Activated CD4-positive, alpha-beta memory T cell treated with anti-CD3 and anti-CD28 coated beads, Interleukin-2, amount 10 ng/mL, durations not matched to agents 7 days and 5 days (primary cell): ENCODE measurements around the gene ELP5. TPM values are rescaled to one million over a fixed set of nuclear protein-coding genes. Genes with fewer than 3 reads are reported as not detected.
A peak's percentile ranks its signal among the peaks of the same experiment; 100 is the strongest.

ENCODE experiments used
- CTCF ChIA-PET: fragments of 350-600 bp; sonication (Branson Sonifier 250); formaldehyde crosslinking; loops from one replicate; lab custom pipeline; 2021; ENCODE audit warnings: antibody characterized with exemption, inconsistent platforms; lab: Charles Lee
- POLR2A ChIA-PET: fragments of 350-600 bp; sonication (Branson Sonifier 250); formaldehyde crosslinking; loops from one replicate; lab custom pipeline; 2021; ENCODE audit warnings: antibody characterized with exemption; lab: Charles Lee
- DNase-seq: peaks from one replicate; pipeline ENCODE4 v3.0.0-alpha.2; 2020
- H3K27ac Mint-ChIP-seq: one replicate; pipeline ENCODE4 v1.8.0; 2021; ENCODE audit warnings: mild to moderate bottlenecking, mixed read lengths
- H3K27me3 Mint-ChIP-seq: one replicate; pipeline ENCODE4 v1.8.0; 2021; ENCODE audit warnings: mixed read lengths
- H3K36me3 Mint-ChIP-seq: one replicate; pipeline ENCODE4 v1.8.0; 2021; ENCODE audit warnings: low read depth, mixed read lengths
- H3K4me1 Mint-ChIP-seq: one replicate; pipeline ENCODE4 v1.8.0; 2021; ENCODE audit warnings: mixed read lengths
- H3K4me3 Mint-ChIP-seq: one replicate; pipeline ENCODE4 v1.8.0; 2021; ENCODE audit warnings: mild to moderate bottlenecking, mixed read lengths
- H3K9me3 Mint-ChIP-seq: one replicate; pipeline ENCODE4 v1.8.0; 2021; ENCODE audit warnings: mixed read lengths
- total RNA-seq, 2 experiments: library from RNA; stranded (reverse); gene quantifications; one replicate each; pipeline ENCODE4 v1.2.3, GENCODE V29; 2021

The ELP5 gene
- total RNA-seq, 2 experiments from 2014 or later, result 40.4 to 42.1 TPM

DNA sequence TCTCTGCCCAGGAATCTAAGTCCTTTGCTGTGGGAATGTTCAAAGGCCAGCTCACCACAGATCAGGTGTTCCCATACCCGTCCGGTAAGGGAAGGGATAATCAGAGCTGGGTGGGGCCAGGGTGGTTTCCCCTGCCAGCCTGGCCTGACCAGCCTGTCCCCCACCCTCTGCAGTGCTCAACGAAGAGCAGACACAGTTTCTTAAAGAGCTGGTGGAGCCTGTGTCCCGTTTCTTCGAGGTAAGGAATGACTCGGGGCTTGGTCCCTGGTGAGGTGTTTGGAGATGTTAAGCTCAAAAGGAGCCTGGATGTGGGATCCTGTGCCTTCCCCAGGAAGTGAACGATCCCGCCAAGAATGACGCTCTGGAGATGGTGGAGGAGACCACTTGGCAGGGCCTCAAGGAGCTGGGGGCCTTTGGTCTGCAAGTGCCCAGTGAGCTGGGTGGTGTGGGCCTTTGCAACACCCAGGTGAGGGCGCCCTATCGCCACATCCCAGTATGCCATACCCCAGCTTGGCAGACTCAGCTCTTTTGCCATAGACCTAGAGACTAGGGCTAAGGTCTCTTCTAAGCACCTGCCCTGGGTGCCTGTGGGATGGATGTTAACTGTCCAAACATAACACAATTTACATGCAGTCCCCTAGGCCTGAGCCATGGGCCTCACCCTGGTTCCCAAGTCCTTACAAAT, 31.3 kb upstream of the ELP5 start:
- H3K4me3 Mint-ChIP-seq, result peak overlapping the region; percentile 93
- ChIA-PET CTCF (interaction anchor here (0.7 to 5.2 kb wide), 21 partner anchors 10 to 216 kb away, joined by 3 to 61 read pairs (median 3); partner anchors contain the start of genes ACAP1, CTDNEP1, DVL2 and ELP5), POLR2A (interaction anchor here (0.6 to 8.4 kb wide), 11 partner anchors 10 to 363 kb away, joined by 3 to 100 read pairs (median 7); partner anchors contain the start of genes CTDNEP1, DVL2, ELP5 and GABARAP)
- peaks cover 41% of the 10 kb centered on the region for H3K36me3 Mint-ChIP-seq
- no peaks in the 10 kb centered on the region for H3K9me3 Mint-ChIP-seq
- peaks cover 43% of the 10 kb centered on the region for H3K4me1 Mint-ChIP-seq
- H3K27ac Mint-ChIP-seq, result peak overlapping the region; percentile 84
- H3K27me3 Mint-ChIP-seq, result no peaks in the 10 kb centered on the region
- DNase-seq, result peak; percentile 76

GRCh38 chr17:7221278-7222092, 30.5 kb upstream of the ELP5 start:
- H3K4me1 Mint-ChIP-seq, result peaks cover 36% of the 10 kb centered on the region
- DNase-seq, result no peak
- H3K27ac Mint-ChIP-seq, result peak overlapping the region; percentile 84
- no peaks in the 10 kb centered on the region for H3K27me3 Mint-ChIP-seq
- peak overlapping the region; percentile 93 for H3K4me3 Mint-ChIP-seq
- no peaks in the 10 kb centered on the region for H3K9me3 Mint-ChIP-seq
- CTCF ChIA-PET, result interaction anchor here (0.7 to 5.2 kb wide), 17 partner anchors 9 to 176 kb away, joined by 3 to 61 read pairs (median 4); partner anchors contain the start of genes ACAP1, CTDNEP1, DVL2 and ELP5
- H3K36me3 Mint-ChIP-seq, result peaks cover 45% of the 10 kb centered on the region
- POLR2A ChIA-PET, result interaction anchor here (1.2 to 8.4 kb wide), 6 partner anchors 11 to 362 kb away, joined by 3 to 100 read pairs (median 8); partner anchors contain the start of genes CTDNEP1, DVL2, ELP5 and GABARAP

DNA sequence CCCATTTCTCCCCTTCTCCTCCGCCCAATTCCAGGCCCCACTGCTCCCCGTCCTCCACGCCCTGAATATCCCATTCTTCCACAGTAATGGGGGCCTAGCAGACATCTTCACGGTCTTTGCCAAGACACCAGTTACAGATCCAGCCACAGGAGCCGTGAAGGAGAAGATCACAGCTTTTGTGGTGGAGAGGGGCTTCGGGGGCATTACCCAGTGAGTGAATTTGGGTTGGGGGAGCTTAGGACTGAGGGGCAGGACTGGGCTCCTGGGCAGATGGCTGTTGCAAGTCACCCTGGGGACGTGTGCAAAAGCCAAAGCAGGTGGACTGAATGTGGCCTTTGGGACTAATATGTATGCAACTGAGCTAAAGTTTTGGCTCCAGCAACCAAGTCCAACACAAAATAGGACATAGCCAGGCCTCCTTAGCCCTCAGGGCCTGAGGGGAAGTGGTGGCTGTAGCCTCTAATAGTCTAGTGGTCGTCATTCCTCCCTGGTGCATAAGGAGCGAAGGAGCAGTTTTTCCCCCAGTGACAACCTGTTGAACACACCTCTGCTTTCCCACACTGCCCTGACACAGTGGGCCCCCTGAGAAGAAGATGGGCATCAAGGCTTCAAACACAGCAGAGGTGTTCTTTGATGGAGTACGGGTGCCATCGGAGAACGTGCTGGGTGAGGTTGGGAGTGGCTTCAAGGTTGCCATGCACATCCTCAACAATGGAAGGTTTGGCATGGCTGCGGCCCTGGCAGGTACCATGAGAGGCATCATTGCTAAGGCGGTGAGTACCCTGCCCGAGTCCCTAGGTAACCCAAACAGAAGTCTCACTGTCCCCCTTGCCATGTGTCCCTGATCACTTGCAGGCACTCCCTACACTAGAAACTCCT, 29.7 kb upstream of the ELP5 start:
- ChIA-PET POLR2A (interaction anchor here (1.8 to 8.4 kb wide), 2 partner anchors 12 to 18 kb away, joined by 6 to 100 read pairs; partner anchors contain the start of genes DVL2, GABARAP and PHF23), CTCF (interaction anchor here (4.0 to 5.2 kb wide), 2 partner anchors 15 to 74 kb away, joined by 44 to 61 read pairs; partner anchors contain the start of genes DVL2 and PHF23)
- H3K36me3 Mint-ChIP-seq, result peaks cover 50% of the 10 kb centered on the region
- H3K4me3 Mint-ChIP-seq, result no peak overlapping the region
- DNase-seq, result no peak
- no peaks in the 10 kb centered on the region for H3K9me3 Mint-ChIP-seq
- no peaks in the 10 kb centered on the region for H3K27me3 Mint-ChIP-seq
- peaks cover 33% of the 10 kb centered on the region for H3K4me1 Mint-ChIP-seq
- no peak overlapping the region for H3K27ac Mint-ChIP-seq

DNA sequence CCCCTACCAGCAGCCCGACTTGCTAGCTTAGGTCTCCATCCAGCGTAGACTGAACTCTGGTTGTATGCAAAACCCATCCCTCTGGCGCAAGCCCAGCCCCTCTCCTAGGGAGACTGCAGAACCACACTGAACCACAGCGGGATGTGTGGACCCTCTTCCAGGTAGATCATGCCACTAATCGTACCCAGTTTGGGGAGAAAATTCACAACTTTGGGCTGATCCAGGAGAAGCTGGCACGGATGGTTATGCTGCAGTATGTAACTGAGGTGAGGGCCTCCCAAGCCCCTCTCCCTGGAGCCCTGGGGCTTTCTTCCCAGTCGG, 29.1 kb upstream of the ELP5 start:
- Mint-ChIP-seq H3K36me3 (peaks cover 52% of the 10 kb centered on the region), H3K4me1 (peaks cover 30% of the 10 kb centered on the region), H3K4me3 (no peak overlapping the region), H3K27me3 (no peaks in the 10 kb centered on the region), H3K27ac (no peak overlapping the region), H3K9me3 (no peaks in the 10 kb centered on the region)
- ChIA-PET CTCF (interaction anchor here (5.2 kb wide), 1 partner anchor 14 kb away, joined by 44 read pairs; the partner anchor contains the start of genes DVL2 and PHF23), POLR2A (interaction anchor here (1.8 to 8.4 kb wide), 2 partner anchors 11 to 17 kb away, joined by 6 to 100 read pairs; partner anchors contain the start of genes DVL2, GABARAP and PHF23)
- no peak for DNase-seq

GRCh38 chr17:7223375-7223774, 28.6 kb upstream of the ELP5 start:
- Mint-ChIP-seq H3K9me3 (no peaks in the 10 kb centered on the region), H3K27me3 (no peaks in the 10 kb centered on the region), H3K27ac (no peak overlapping the region), H3K4me3 (no peak overlapping the region), H3K4me1 (peaks cover 30% of the 10 kb centered on the region), H3K36me3 (peaks cover 56% of the 10 kb centered on the region)
- CTCF ChIA-PET, result interaction anchor here (0.6 to 5.2 kb wide), 3 partner anchors 8 to 14 kb away, joined by 3 to 44 read pairs (median 6); partner anchors contain the start of genes DVL2 and PHF23
- no peak for DNase-seq
- POLR2A ChIA-PET, result interaction anchor here (0.8 to 8.4 kb wide), 3 partner anchors 10 to 17 kb away, joined by 3 to 100 read pairs (median 6); partner anchors contain the start of genes DVL2, GABARAP and PHF23

DNA sequence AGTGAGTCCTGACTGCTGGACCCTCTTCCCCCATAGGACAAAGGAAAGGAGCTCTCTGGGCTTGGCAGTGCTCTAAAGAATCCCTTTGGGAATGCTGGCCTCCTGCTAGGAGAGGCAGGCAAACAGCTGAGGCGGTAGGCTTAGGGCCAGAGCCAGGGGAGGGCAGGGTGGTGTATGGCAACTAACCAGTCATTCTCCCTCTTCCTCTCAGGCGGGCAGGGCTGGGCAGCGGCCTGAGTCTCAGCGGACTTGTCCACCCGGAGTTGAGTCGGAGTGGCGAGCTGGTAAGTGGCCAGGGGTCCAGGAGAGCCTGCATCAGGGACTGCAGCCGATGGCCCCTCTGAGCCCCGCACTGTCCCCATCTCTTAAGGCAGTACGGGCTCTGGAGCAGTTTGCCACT, 27.9 kb upstream of the ELP5 start:
- H3K4me3 Mint-ChIP-seq, result no peak overlapping the region
- ChIA-PET POLR2A (interaction anchor here (0.8 to 8.4 kb wide), 3 partner anchors 9 to 16 kb away, joined by 3 to 100 read pairs (median 6); partner anchors contain the start of genes DVL2, GABARAP and PHF23), CTCF (interaction anchor here (1.0 kb wide), 1 partner anchor 9 kb away, joined by 3 read pairs; no protein-coding TSS in a partner anchor)
- H3K9me3 Mint-ChIP-seq, result no peaks in the 10 kb centered on the region
- no peak overlapping the region for H3K27ac Mint-ChIP-seq
- peaks cover 63% of the 10 kb centered on the region for H3K36me3 Mint-ChIP-seq
- DNase-seq, result no peak
- H3K4me1 Mint-ChIP-seq, result peaks cover 25% of the 10 kb centered on the region
- no peaks in the 10 kb centered on the region for H3K27me3 Mint-ChIP-seq

GRCh38 chr17:7224661-7225111, 27.3 kb upstream of the ELP5 start:
- DNase-seq, result no peak
- POLR2A ChIA-PET, result interaction anchor here (1.2 to 8.4 kb wide), 2 partner anchors 11 to 15 kb away, joined by 4 to 100 read pairs; partner anchors contain the start of genes GABARAP and PHF23
- Mint-ChIP-seq H3K9me3 (no peaks in the 10 kb centered on the region), H3K36me3 (peaks cover 68% of the 10 kb centered on the region), H3K27ac (no peak overlapping the region), H3K27me3 (no peaks in the 10 kb centered on the region), H3K4me1 (peaks cover 21% of the 10 kb centered on the region), H3K4me3 (no peak overlapping the region)
- CTCF ChIA-PET, result no interaction called here

- no peak for DNase-seq
- Mint-ChIP-seq H3K27ac (no peak overlapping the region), H3K4me3 (no peak overlapping the region), H3K9me3 (no peaks in the 10 kb centered on the region), H3K36me3 (peaks cover 68% of the 10 kb centered on the region), H3K4me1 (peaks cover 14% of the 10 kb centered on the region), H3K27me3 (no peaks in the 10 kb centered on the region)
- ChIA-PET CTCF (no interaction called here), POLR2A (interaction anchor here (1.2 kb wide), 1 partner anchor 12 kb away, joined by 4 read pairs; no protein-coding TSS in a partner anchor)
These were observed 26.2 kb upstream of the ELP5 start for GRCh38 chr17:7225711-7226331.

GRCh38 chr17:7226721-7227710, 25.0 kb upstream of the ELP5 start:
- Mint-ChIP-seq H3K36me3 (peaks cover 59% of the 10 kb centered on the region), H3K4me1 (peaks cover 10% of the 10 kb centered on the region), H3K4me3 (no peak overlapping the region), H3K27ac (no peak overlapping the region), H3K9me3 (no peaks in the 10 kb centered on the region), H3K27me3 (no peaks in the 10 kb centered on the region)
- ChIA-PET POLR2A (no interaction called here), CTCF (no interaction called here)
- DNase-seq, result no peak

- Mint-ChIP-seq H3K36me3 (peaks cover 49% of the 10 kb centered on the region), H3K27ac (no peak overlapping the region), H3K27me3 (no peaks in the 10 kb centered on the region), H3K4me3 (no peak overlapping the region), H3K4me1 (peaks cover 25% of the 10 kb centered on the region), H3K9me3 (no peaks in the 10 kb centered on the region)
- DNase-seq, result no peak
- POLR2A ChIA-PET, result no interaction called here
- CTCF ChIA-PET, result no interaction called here
These were observed 23.1 kb upstream of the ELP5 start for GRCh38 chr17:7228920-7229319.
